Spleen (tissue), 11 donors: Measurements from ENCODE around the gene GARNL3. TPM values are rescaled to one million over a fixed set of nuclear protein-coding genes. Genes with fewer than 3 reads are reported as not detected.

Source experiments
- DNase-seq: peaks from one replicate; pipeline ENCODE4 v3.0.0-alpha.2; 2020
- H3K27ac ChIP-seq, 8 donors: fragments of 200-600 bp; sonication (generic) in 7 of 8; 1 replicate in 4 of 8; 2 replicates in 4 of 8; pipeline versions ENCODE4 v1.5.0 to v1.8.0; 2016 to 2021; ENCODE audit warnings: inconsistent platforms in 4 of 8, mild to moderate bottlenecking in 4 of 8, moderate library complexity in 1 of 8
- H3K27me3 ChIP-seq, 7 donors: fragments of 200-600 bp; sonication (generic) in 6 of 7; replicated peaks in 1 of 7; 1 replicate in 4 of 7; 2 replicates in 3 of 7; pipeline versions ENCODE4 v1.5.0 to v1.8.0; 2016 to 2021; ENCODE audit warnings: inconsistent platforms in 3 of 7, mild to moderate bottlenecking in 1 of 7
- H3K36me3 ChIP-seq, 6 donors: fragments of 200-600 bp; sonication (generic) in 5 of 6; 1 replicate in 4 of 6; 2 replicates in 2 of 6; pipeline versions ENCODE4 v1.5.0 to v1.8.0; 2016 to 2021; ENCODE audit warnings: inconsistent platforms in 2 of 6
- H3K4me1 ChIP-seq, 6 donors: fragments of 200-600 bp; sonication (generic) in 5 of 6; 1 replicate in 3 of 6; 2 replicates in 3 of 6; pipeline versions ENCODE4 v1.5.0 to v1.8.0; 2016 to 2021; ENCODE audit warnings: inconsistent platforms in 3 of 6
- H3K4me3 ChIP-seq, 8 donors: fragments of 200-600 bp; sonication (generic) in 7 of 8; 1 replicate in 4 of 8; 2 replicates in 4 of 8; pipeline versions ENCODE4 v1.5.0 to v1.8.0; 2016 to 2021; ENCODE audit warnings: inconsistent platforms in 4 of 8, mild to moderate bottlenecking in 4 of 8, moderate library complexity in 2 of 8
- H3K9me3 ChIP-seq, 8 donors: fragments of 200-600 bp; sonication (generic) in 7 of 8; 1 replicate in 4 of 8; 2 replicates in 4 of 8; pipeline versions ENCODE4 v1.5.0 to v1.8.0; 2016 to 2021; ENCODE audit warnings: inconsistent platforms in 4 of 8
- POLR2A ChIP-seq, 3 donors: fragments of 450-650 bp; IDR thresholded peaks; one replicate each; pipeline ENCODE4 v1.5.1; 2017; ENCODE audit warnings: antibody characterized with exemption in 3 of 3, mild to moderate bottlenecking in 1 of 3
- POLR2AphosphoS5 ChIP-seq, 3 donors: sonication (generic); formaldehyde crosslinking; IDR thresholded peaks; one replicate each; pipeline ENCODE4 v1.5.1; 2017; ENCODE audit warnings: antibody characterized with exemption in 3 of 3
- WGBS, 5 donors: extraction: QIAGEN DNeasy Blood & Tissue Kit in 3 of 5; methylation state at CpG; one replicate each; pipeline versions ENCODE4 v1.1.5 to v1.1.7; 2013 to 2018; 5-methylcytosine and 5-hydroxymethylcytosine counted together
- intact Hi-C: fragments of 100-400 bp; cut with DNase I; formaldehyde crosslinking; loops from one replicate; pipeline ENCODE4 v1.15.0; 2023; ENCODE audit warnings: low total_unique reads
- polyA plus RNA-seq, 3 donors: library from polyadenylated mRNA; stranded (reverse); fragments of 200-250 nt; gene quantifications; one replicate each; pipeline ENCODE4 v1.2.1, GENCODE V29; 2013
- total RNA-seq, 7 donors: library from RNA; depleted of rRNA in 3 of 7; stranded (reverse); fragments of >200 nt in 3 of 7; fragmentation: NEBNext Ultra II Directional in 4 of 7; extraction: Animal tissue kit (Norgen Biotek cat#: 25700) in 4 of 7; gene quantifications; one replicate each; pipeline versions ENCODE4 v1.1.0 to v1.2.1, GENCODE V29; 2016 to 2021
- TF ChIP-seq, protein P1 (sequence below), 11 experiments: fragments of 200-600 bp in 7 of 11; fragments of 450-650 bp in 4 of 11; sonication (generic) in 4 of 11; IDR thresholded peaks in 8 of 11; conservative IDR thresholded peaks in 3 of 11; 1 replicate in 7 of 11; 2 replicates in 4 of 11; pipeline versions ENCODE4 v1.4.0 to v1.8.0; 2016 to 2021; ENCODE audit warnings: antibody characterized with exemption in 11 of 11, inconsistent platforms in 4 of 11, mild to moderate bottlenecking in 1 of 11
- donor health status: healthy with polysubstance abuse.
- donor health status: DM: no; HTN: no; CAD: no; lungs with moderate emphysema.
- donor health status: DM: no; HTN: no; CAD: no.
- donor health status: Bipolar disorder and iron deficiency.
- donor health status: healthy.
- donor health status: DM: no; HTN: no; CAD: no.
- donor health status: DM: yes; HTN: yes; CAD: no.

Gene GARNL3
- total and polyA plus RNA-seq, 10 donors = 2.1 to 14.7 (median 10.0) TPM

DNA sequence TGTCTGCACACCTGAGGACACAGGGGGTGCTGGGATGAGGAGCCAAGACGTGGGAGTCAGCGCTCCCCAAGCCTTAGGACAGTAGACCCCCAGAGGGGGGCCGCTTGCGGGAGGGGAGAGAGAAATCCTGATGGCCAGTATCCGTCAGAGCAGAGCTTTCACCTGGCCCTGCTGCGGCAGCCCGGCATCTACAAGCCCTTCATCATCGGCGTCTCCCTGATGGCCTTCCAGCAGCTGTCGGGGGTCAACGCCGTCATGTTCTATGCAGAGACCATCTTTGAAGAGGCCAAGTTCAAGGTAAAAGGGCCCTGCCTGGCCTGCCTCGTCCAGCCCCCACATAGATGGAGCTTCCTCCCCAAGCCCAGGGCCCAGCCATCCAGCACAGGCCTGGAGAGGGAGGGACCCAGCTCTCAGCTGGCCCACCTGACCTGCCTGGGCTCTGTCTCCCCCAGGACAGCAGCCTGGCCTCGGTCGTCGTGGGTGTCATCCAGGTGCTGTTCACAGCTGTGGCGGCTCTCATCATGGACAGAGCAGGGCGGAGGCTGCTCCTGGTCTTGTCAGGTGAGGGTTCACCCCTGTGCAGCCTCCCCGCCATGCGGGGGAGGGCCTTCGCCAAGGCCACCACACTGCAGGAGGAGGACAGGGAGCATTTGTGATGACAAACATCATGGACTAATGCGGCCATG lies 139.1 kb downstream of the GARNL3 start:
- no peak overlapping the region for H3K27ac ChIP-seq
- peaks cover 0 to 9% (median 3%) of the 10 kb centered on the region in 6 donors for H3K4me1 ChIP-seq
- WGBS, 5 donors = 86 to 98% (median 92%) methylated on average over 12 to 22 of the region's 22 CpGs
- TF ChIP-seq, protein P1, sequence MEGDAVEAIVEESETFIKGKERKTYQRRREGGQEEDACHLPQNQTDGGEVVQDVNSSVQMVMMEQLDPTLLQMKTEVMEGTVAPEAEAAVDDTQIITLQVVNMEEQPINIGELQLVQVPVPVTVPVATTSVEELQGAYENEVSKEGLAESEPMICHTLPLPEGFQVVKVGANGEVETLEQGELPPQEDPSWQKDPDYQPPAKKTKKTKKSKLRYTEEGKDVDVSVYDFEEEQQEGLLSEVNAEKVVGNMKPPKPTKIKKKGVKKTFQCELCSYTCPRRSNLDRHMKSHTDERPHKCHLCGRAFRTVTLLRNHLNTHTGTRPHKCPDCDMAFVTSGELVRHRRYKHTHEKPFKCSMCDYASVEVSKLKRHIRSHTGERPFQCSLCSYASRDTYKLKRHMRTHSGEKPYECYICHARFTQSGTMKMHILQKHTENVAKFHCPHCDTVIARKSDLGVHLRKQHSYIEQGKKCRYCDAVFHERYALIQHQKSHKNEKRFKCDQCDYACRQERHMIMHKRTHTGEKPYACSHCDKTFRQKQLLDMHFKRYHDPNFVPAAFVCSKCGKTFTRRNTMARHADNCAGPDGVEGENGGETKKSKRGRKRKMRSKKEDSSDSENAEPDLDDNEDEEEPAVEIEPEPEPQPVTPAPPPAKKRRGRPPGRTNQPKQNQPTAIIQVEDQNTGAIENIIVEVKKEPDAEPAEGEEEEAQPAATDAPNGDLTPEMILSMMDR (IDR thresholded peaks at IDR 0.05 in 8 of 11, conservative IDR thresholded peaks at IDR 0.05 in 3 of 11) = no peak
- TF ChIP-seq POLR2AphosphoS5 (IDR thresholded peaks at IDR 0.05) (no peak), POLR2A (IDR thresholded peaks at IDR 0.05) (no peak)
- peaks cover 0 to 5% (median 0%) of the 10 kb centered on the region in 7 donors for H3K27me3 ChIP-seq
- intact Hi-C loops = no loop called here
- H3K4me3 ChIP-seq = no peak overlapping the region
- peak; percentile 58 for DNase-seq
- peaks cover 0 to 81% (median 15%) of the 10 kb centered on the region in 6 donors for H3K36me3 ChIP-seq
- H3K9me3 ChIP-seq = no peaks in the 10 kb centered on the region

- H3K4me3 ChIP-seq = no peak overlapping the region
- peak; percentile 60 for DNase-seq
- H3K36me3 ChIP-seq = peaks cover 0 to 81% (median 15%) of the 10 kb centered on the region in 6 donors
- peak in 1 of 3 donors; percentile 6 for TF ChIP-seq POLR2AphosphoS5 (IDR thresholded peaks at IDR 0.05)
- TF ChIP-seq POLR2A (IDR thresholded peaks at IDR 0.05) = no peak
- TF ChIP-seq, protein P1 (IDR thresholded peaks at IDR 0.05 in 8 of 11, conservative IDR thresholded peaks at IDR 0.05 in 3 of 11) = no peak
- WGBS, 5 donors = 92 to 95% (median 95%) methylated on average over 13 to 23 of the region's 23 CpGs
- no peaks in the 10 kb centered on the region for H3K27me3 ChIP-seq
- intact Hi-C loops = no loop called here
- H3K9me3 ChIP-seq = no peaks in the 10 kb centered on the region
- H3K4me1 ChIP-seq = no peaks in the 10 kb centered on the region
- no peak overlapping the region for H3K27ac ChIP-seq
These were observed 140.1 kb downstream of the GARNL3 start for GRCh38 chr9:127404631-127405030.

DNA sequence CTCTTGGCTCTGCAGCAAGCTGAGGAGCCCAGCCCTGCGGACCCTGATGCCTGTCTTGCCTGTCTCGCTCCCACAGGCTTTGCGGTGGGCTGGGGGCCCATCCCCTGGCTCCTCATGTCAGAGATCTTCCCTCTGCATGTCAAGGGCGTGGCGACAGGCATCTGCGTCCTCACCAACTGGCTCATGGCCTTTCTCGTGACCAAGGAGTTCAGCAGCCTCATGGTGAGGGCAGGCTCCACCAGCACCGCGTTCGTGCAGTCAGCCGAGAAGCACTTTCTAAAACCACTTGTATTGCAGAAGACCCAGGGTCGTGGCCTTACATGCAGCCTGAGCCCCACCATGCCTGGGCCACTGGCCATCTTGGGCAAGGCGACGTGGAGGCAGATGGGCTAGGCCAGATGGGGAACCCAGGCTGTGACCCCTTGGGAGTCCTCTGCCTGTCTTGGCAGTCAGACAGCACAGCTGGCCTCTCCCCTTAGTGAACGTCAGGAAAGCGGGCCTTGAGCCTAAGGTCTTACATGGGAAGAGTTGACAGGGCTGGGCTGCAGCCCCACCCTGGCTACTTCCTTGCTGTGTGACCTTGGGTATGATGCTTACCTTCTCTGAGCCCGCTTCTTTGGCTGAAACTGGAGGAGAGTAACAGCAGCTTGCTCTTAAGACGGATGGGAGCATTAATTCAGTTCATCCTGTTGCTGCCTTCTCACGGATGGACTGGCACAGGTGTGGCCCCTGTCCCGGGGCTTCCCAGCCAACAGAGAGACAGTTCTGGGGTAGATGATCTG lies 141.0 kb downstream of the GARNL3 start:
- Histone ChIP-seq H3K4me1 (peaks cover 0 to 2% (median 0%) of the 10 kb centered on the region in 6 donors), H3K36me3 (peaks cover 0 to 72% (median 15%) of the 10 kb centered on the region in 6 donors), H3K4me3 (no peak overlapping the region), H3K9me3 (no peaks in the 10 kb centered on the region), H3K27me3 (no peaks in the 10 kb centered on the region), H3K27ac (no peak overlapping the region)
- peak; percentile 68 for DNase-seq
- TF ChIP-seq, protein P1 (IDR thresholded peaks at IDR 0.05 in 8 of 11, conservative IDR thresholded peaks at IDR 0.05 in 3 of 11) = no peak
- TF ChIP-seq POLR2AphosphoS5 (IDR thresholded peaks at IDR 0.05) (no peak), POLR2A (IDR thresholded peaks at IDR 0.05) (no peak)
- intact Hi-C loops = no loop called here
- WGBS, 5 donors = 77 to 90% (median 86%) methylated on average over 9 to 20 of the region's 20 CpGs
